Limb (tissue), 2 donors: Measurements from ENCODE around the gene PRKG1.
A peak's percentile ranks its signal among the peaks of the same experiment; 100 is the strongest.

Source experiments
- DNase-seq, 2 donors: peaks; one replicate each; pipeline ENCODE4 v3.0.0-alpha.2; 2016; ENCODE audit errors: extremely low spot score in 2 of 2

PRKG1 gene

DNA sequence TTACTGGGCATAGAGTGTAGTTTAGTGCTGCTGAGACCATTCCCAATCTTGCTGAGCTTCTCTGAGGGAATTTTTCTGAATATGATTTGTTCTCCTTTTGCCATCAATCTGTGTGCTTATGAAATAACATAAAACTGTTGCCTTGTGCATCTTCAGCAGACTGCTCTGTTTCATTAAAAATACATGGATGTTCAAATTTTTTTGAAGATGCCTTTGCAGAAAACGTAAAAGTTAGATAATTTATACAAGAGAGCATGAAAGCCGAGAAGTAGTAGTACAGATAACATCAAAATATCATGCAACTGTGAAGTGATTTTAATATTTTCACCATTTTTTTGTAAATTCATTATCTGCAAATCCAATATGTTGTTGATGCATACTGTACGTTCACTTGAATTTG lies 799.8 kb downstream of the PRKG1 start:
- no peak for DNase-seq

DNA sequence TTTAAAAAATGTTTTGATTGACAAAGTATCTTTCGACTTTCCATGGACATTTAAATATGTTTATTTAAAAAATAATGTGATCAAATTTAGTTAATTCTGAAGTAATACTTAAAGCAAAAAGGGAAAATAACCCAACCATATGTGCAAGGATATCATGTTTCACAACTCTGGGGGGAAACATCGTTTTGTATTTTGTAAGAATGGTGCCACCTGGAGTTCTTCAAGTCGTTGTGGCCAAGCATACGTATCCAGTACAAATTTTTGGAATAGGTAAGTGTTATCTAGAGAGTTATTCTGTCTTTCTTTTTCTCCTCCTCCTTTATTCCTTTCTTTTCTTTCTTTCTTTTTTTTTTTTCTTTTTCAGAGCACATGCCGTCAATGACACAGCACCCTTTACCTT lies 801.3 kb downstream of the PRKG1 start:
- DNase-seq = no peak

DNA sequence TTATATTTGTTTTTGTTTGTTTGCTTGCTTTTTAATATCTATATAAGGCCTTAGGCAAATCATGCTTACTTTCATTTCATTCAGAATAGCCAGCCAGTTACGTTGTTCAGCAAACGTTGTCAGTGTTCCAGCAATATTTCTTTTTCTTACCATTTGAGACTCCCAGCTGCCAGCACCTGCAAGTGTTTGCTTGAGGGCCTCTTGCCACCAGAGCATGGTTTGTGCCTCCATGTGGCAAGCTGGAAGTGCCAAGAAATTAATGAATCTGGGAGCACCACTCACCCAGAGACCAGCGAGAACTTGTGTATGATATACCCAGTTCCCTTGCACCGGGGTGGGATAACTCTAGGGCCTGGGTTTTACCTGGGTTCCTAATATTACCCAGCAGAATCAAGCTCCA lies 802.2 kb downstream of the PRKG1 start:
- DNase-seq = no peak

DNA sequence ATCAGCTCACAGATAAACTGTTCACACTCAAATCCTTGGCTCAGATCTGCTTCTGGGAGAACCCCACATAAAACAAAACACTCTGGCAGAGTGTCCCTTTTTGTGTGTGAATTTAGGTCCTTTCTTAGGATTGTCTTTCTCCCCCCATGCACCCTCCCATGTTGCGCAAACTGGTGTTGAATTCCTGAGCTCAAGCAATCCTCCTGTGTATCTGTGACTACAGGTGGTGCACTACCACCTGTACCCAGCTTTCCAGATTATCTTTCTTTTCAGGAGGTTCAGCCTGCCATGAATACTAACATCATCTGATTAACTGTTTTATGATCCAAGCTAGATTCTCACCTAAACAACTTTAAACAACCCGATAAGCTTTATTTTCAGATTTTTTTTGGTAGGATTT lies 802.7 kb downstream of the PRKG1 start:
- no peak for DNase-seq

DNA sequence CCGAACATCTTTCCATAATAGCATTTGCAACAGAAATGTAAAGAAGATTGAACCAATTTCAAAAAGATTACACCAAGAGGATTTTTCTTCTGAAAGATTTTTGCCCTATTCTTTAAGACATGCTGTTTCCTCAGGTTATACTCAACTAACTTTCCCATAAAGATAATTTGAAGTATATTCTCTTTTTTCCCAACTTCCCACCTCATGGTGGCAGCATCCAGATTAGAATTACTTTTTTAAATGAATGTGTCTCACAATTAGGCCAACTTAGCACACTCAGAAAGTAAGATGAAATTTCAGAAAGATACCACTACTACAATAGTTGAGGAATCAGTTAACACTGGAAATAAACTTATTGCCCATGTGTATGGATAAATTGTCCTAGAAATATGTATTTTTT lies 803.3 kb downstream of the PRKG1 start:
- DNase-seq = no peak

DNA sequence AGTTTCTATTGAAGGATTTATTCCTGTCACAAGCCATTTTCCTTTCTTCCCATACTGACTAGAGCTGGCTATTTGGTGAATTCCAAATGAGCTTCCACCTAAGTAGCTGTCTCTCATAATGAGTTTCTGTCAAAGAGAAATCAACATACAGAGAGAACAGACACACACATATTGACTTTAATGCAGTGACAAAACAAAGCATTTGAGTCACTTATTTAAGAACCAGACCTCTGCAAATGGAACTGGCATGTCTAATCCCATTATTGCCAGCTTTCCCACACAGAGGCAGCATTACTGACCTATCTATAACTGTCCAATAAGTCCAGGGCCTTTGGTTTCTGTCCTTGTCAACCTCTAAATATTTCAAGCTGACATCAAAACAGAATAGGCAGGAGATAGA lies 804.4 kb downstream of the PRKG1 start:
- no peak for DNase-seq

DNA sequence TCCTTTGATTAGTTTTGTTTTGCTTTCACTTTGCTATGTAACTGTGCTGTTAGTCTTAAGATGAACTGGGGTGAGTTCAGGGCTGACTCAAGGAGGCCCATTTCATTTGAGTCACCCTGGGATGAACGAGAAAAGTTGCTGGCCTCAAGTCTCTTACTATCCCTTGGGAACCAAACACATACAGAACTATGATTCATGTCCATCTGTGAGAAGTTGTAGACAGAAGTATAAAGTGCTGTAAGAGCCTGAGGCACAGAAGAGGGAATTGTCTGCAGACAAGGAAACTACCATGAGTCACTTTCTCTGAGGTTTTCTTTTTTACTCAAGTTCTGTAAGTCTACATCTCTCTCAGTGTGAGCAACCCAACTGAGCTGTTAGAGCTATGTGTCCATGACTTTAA lies 805.0 kb downstream of the PRKG1 start:
- no peak for DNase-seq

DNA sequence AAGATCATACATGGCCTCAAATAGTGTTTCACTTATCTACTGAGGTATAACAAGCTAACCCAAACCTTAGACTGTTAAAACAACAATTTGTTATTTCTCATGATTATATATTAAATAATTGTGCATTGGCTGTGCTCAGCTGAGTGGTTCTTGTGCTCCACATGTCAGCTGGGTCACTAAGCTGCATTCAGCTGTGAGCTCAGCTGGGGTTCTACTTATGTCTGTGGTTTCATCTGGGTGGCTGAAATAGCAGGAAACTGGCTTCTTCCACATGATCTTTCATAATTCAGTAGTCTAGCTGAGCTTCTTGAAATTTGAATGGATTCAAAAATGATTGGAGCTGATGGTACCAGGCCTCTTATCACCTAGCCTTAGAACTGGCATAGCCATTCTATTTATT lies 806.9 kb downstream of the PRKG1 start:
- DNase-seq = no peak

DNA sequence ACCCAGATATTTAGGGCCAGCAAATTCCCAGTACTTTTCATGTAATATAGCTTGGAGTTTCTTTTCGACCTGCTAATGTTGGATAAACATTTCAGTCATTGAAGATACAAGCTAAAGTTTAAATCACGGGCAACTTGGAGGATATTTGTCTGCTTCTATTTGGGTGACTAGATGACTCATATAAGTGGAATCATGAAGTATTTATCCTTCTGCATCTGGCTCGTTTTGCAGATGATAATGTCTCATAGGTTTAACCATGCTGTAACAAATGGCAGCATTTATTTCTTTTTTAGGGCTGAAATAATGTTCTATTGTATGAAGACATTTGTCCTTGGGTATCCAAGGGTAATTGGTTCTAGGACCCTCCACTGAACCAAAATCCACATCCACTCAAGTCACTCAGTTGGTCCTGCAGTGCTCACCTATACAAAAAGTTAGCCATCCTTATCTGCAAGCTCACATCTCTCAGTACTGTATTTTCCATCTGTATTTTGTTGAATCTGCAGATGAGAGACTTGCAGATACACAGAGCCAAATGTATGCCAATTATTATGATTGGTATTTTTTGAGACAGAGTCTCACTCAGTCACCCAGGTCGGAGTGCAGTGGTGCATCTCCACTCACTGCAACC lies 812.3 kb downstream of the PRKG1 start:
- DNase-seq = no peak

DNA sequence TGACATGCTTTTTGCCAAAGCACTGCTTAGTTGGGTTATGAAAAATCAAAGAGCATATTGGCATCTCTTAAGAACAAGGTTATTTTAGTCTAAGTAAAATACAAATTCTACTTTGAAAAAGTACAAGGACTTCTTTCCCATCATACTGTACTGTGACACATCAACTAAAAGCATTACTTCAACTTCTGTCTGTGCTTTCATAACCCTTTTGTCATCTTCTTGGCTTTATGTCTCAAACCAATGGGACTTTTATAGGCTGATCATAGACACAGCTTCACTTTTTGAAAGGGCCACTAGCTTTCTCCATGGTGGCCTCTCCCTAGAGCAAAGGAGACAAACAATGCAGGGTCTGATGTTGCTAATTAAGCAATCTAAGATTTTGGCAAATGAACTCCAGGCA lies 814.0 kb downstream of the PRKG1 start:
- no peak for DNase-seq

DNA sequence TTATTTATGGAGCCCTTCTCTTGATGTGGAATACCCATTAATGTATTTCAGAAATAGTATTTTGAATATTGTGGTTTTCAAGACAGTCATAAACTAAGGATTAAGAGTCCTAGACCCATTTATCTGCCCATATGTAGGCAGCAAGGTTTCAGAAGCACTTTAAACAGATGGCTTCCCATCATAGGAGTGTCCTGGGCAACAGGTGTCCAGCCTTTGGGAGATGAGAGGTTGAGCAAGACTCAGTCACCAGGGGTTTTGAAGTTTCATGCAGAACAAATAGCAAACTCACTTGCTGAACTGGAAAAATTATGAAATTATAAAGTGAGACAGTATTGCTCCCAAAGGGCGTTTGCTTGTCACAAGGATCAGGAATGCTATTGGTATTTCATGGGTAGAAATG lies 818.0 kb downstream of the PRKG1 start:
- DNase-seq = no peak

DNA sequence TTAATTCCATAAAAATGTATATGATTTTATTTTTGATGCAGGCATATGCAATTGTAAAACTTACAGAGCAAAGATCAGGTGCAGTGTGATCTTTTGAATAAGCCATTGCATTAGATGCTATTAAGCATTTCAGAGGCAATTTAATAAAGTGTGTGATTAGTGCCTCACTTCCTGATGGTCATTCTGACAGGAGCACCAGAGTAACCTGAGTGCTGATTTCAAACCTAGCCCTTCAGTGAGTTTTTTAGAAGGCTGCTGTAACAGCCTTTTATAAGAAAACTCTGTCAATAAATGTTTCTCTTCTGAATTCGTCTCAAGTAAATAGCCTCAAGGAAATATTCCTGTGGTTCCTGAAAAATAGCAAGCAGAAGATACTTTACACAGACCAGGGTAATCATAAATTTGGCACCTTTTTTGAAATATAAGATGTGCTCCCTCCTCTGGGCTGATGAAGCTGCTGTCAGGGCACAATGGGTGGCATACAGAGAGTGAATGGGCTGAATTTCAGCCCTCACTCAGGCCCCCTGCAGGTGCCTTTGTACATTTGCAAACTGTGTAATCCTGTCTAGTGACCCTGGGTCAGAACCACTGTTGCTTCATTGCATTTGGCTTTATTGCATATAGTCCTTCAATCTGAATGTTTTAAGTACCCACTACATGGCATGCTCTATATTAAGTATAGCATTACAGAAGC lies 818.8 kb downstream of the PRKG1 start:
- DNase-seq = no peak

DNA sequence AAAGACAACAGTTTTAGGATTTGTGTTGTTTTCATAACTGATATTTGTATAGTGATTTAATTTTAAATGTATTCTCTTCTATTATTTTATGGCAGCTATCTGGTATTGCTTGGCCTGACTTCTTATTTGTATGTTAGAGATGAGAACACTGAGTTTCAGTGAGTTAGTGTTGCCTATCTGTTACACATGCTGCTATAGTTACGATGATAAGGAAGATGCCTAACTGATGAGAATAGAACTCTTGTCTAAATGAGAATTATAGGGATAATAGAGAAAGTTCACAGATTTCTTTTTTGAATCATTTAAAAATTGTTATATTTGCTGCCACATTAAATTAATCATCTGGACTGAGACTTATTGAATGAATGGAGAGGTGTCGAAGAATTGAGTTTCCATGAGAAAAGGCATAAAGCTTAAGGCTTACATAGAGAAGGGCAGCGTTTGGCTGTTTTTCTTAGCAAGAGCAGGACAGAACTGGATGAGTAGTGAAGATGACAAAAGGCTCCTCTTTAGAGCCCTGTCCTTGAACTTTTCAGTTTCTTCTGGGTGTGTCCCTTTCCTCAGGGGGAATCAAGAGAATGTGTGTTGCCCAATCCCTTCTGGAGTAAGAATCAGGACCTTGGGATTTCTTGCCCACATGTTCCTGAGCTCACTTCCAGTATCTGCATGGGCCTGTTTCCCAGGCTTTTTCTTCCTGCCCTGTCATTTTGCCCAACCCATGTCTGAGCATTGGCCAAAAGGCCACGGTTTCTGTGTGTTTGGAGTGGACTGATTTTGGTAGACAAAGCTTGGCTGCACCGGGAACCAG lies 820.7 kb downstream of the PRKG1 start:
- DNase-seq = no peak

DNA sequence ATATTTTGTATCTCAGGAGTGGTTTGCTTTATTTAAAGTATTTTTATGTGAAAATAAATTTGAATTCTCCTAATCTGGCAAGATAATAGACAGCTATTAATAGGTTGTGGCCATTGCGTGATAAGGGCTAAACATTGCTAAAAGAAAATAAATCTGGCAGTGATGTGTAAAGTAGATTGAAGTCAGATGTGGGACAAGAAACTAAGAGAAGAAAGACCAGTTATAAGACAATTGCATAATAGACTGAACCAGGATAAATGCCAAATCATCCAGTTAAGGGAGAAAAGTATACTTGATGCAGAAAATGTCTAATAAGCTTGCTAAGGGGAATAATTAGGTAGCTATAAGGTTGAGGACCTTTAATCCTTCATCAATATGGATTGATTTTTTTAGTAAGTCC lies 822.6 kb downstream of the PRKG1 start:
- DNase-seq = peak in 1 of 2 donors; percentile 47

DNA sequence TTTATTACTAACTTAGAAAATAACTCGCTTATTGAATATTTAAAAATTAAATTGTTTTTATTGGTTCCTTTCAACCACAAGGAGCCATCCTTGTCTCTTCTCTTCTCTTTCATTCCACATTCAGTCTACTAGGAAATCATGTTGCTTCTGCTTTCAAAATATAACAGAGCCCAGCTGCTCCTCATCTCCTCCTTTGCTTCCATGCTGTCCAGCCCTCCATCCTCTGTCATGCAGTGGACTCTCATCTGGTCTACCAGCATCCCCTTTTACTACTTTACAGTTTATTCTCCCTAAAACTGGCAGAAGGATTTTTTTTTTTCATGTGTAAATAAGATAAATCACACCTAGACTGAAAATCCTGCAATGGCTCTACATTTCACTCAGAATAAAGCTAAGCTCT lies 823.3 kb downstream of the PRKG1 start:
- no peak for DNase-seq

DNA sequence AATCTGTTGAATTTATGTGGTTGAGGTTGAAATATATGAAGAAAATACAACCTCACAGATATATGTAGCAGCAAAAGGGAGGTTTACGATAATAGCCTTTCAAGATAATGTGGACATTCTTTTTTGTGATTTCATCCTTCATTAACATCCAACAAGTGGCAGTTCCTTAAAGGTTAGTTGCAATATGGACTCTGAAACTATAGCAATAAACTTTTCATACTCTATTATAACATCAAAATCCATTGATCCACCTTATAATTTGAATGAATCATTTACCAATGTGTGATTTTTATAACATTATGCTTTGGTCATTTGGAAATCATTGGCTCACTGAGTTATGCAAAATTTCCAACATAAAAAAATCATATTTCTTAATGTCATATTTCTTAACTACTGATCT lies 825.9 kb downstream of the PRKG1 start:
- no peak for DNase-seq

DNA sequence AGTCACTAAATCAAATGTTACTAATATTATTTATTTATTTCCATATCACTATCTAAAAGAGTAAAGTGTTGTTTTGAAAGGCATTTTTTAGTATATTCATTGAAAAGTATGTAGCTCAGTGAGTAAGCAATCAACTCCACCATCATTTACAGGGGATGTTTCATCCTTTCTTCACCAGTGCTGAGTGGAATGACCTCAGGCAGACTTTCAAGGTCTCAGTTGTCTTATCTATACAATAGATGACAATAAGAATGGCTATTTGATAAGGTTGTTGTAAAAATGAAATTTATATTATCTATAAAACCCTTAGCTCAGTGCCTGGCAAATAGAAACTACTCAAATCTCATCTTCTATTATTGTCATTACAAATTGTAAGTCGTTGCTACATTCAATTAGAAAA lies 829.4 kb downstream of the PRKG1 start:
- DNase-seq = no peak

DNA sequence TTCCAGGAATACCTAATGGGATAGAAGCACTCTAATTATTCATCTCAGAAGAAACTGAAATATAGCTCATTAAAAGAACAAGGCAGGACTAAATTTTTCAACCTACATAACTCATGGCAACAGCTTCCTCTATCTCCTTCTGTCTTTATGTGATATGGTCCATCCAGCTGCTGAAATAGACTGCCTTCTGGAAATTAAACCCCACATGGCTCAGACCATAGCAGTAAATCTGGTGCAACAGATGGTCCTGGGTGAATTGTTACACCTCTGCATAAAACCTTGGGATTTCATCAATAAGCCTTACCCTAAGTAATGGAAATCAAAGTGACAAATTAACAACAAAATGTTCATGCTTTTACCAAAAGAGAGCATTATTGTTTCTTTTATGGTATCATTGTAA lies 830.7 kb downstream of the PRKG1 start:
- DNase-seq = no peak

DNA sequence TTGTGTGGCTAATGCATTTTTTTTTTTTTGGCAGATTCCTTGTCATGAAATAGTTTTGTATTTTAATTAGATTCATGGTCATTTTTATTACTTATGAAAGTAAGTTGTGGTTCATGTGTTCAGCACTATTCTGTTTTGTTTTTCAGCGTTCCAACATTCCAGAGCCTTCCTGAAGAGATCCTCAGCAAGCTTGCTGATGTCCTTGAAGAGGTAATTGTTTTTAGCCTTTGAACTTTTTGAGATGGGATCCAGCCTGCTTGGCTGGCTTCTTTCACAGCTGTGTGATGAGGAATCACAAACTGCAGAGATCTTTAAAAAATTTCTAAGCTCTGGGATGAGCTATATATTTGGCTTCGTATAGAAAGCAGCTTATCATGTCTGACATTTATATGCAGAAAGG lies 833.1 kb downstream of the PRKG1 start:
- DNase-seq = no peak

DNA sequence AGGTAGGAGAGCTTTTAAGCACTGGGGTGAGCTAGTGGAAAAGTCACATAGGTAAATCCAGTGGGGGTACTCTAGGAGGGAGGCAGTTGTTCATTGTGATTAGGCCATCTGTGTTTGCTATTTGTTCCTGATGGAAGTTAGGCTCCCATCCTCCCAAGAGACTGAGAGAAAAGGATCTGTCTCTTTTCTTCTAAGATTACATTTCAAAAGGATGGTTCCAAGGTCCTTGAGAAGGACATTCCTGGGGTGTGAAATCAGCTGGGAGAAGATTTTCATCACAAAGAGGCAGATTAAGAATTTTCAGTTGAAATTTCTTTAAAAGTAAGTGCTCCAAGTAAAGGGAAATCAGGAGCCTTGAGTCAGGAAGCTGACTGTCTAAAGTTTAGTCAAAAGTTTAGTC lies 835.9 kb downstream of the PRKG1 start:
- DNase-seq = no peak

DNA sequence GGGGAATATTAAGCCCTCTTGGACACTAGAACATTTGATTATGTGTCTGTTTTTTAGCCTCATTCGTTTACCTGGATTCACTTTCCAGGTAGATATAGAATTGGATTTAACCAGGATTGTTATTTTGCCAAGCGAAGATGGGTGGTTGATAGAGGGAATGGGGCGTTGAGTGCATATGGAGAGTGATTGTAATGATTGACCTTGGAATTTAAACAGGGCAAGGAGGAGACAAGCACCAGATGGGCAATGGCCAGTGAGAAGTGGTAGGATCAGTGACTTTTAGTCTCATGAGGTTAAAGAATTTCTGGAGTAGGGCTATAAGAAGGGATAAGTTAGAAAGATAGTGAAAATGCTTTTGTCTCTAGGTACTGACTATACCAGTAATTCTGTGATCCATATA lies 836.3 kb downstream of the PRKG1 start:
- DNase-seq = no peak

DNA sequence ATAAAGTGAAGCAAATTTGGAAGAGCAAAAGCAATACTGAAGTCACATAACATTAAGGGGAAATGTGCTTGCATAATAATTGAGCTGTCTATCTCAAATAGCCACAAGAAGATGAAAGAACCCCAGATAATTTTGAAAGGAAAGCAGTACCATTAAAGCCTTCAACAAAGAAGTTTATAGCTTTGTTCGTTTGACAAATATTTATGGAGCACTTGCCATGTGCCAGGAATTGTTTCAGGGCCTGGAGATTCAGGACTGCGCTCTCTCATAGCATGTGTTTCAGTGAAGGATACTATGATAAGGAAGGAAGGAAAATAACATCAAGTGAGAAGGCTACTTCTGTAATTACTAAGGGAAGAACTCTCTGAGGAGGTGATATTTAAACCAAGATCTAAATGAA lies 837.4 kb downstream of the PRKG1 start:
- DNase-seq = no peak

DNA sequence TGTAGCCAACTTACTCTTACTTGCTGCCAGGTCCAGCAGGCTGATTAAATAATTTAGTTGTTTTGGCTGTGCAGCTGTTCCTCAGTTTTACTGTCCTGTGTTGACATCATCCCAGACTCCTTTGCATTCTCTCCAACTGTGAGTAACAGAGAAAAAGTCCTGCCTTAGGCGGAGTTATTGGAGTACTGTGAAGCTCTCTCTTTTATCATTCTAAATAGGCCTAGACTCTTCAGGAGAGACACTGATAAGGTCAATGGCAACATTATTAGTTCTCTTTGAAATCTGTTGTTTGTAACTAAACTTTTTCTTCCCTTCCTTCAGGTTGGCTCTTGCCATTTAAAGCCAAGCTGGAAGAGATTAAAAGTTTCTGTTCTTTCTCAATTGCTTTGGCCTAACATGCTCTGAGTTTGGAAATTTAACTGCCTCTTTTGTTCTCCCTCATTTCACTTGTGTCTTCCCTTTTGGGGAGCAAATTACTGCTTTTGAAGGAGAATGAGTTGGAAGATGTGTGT lies 840.8 kb downstream of the PRKG1 start:
- DNase-seq = peak in 1 of 2 donors; percentile 30
